Testis (tissue), 2 donors: ENCODE data around the gene AIMP1.

ENCODE experiments used
- POLR2A ChIP-seq: fragments of 450-650 bp; IDR thresholded peaks from one replicate; pipeline ENCODE4 v1.6.1; 2017; ENCODE audit warnings: antibody characterized with exemption, mild to moderate bottlenecking, moderate library complexity
- TF ChIP-seq, protein P1 (sequence below), 3 experiments: fragments of 450-650 bp in 2 of 3; fragments of 200-600 bp in 1 of 3; sonication (generic) in 1 of 3; IDR thresholded peaks; one replicate each; pipeline ENCODE4 v1.5.1; 2016 to 2019; ENCODE audit warnings: antibody characterized with exemption in 3 of 3, mild to moderate bottlenecking in 2 of 3, moderate library complexity in 1 of 3

DNA sequence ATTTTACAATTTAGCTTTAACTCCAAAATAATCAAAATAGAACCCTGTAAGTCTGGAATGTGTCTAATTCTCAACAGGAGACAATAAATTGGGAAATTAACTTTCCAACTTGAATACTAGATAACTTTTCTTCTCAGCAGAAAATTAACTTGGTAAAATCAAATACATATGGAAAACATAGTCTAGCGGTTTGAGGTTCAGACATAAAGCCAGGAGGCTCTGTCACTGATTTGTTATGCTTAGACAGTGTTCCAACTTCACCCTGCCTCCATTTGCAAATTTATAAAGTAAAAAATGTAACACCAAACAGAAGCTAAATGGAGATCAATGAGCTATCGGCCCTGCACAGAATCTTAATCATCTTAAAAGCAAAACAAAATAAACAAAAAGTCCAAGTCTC is 46.6 kb upstream of the AIMP1 start:
- TF ChIP-seq, protein P1, sequence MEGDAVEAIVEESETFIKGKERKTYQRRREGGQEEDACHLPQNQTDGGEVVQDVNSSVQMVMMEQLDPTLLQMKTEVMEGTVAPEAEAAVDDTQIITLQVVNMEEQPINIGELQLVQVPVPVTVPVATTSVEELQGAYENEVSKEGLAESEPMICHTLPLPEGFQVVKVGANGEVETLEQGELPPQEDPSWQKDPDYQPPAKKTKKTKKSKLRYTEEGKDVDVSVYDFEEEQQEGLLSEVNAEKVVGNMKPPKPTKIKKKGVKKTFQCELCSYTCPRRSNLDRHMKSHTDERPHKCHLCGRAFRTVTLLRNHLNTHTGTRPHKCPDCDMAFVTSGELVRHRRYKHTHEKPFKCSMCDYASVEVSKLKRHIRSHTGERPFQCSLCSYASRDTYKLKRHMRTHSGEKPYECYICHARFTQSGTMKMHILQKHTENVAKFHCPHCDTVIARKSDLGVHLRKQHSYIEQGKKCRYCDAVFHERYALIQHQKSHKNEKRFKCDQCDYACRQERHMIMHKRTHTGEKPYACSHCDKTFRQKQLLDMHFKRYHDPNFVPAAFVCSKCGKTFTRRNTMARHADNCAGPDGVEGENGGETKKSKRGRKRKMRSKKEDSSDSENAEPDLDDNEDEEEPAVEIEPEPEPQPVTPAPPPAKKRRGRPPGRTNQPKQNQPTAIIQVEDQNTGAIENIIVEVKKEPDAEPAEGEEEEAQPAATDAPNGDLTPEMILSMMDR (IDR thresholded peaks at IDR 0.05) = no peak
- no peak for TF ChIP-seq POLR2A
